ENCODE results near the gene VASN. TPM values are rescaled to one million over a fixed set of nuclear protein-coding genes. Genes with fewer than 3 reads are reported as not detected.

Gene VASN
- total RNA-seq, 2 experiments from 2014 or later: not detected

GRCh38 chr16:4395055-4395726, 23.5 kb downstream of the VASN start:
- Histone ChIP-seq H3K36me3 (ENCODE audit: insufficient read depth, low read length) (peaks cover 78% of the 10 kb centered on the region), H3K9me3 (ENCODE audit: low read length) (no peaks in the 10 kb centered on the region), H3K27ac (ENCODE audit: low read depth, low read length, poor library complexity, severe bottlenecking) (no peak overlapping the region), H3K4me2 (ENCODE audit: low read length) (no peak overlapping the region), H3K9me2 (ENCODE audit: insufficient read depth, low read length) (no peaks in the 10 kb centered on the region), H2AFZ (ENCODE audit: low read length) (no peak overlapping the region), H3K4me1 (ENCODE audit: insufficient read depth, low read length, poor library complexity, severe bottlenecking) (peaks cover 7% of the 10 kb centered on the region), H4K20me1 (ENCODE audit: insufficient read depth, low read length) (no peaks in the 10 kb centered on the region), H3K4me3 (ENCODE audit: low read depth, low read length, poor library complexity, severe bottlenecking) (no peak overlapping the region), H3K79me2 (ENCODE audit: insufficient read depth, low read depth, low read length) (no peaks in the 10 kb centered on the region)
- no peak for DNase-seq (ENCODE audit: low spot score)
- TF ChIP-seq, protein P1, sequence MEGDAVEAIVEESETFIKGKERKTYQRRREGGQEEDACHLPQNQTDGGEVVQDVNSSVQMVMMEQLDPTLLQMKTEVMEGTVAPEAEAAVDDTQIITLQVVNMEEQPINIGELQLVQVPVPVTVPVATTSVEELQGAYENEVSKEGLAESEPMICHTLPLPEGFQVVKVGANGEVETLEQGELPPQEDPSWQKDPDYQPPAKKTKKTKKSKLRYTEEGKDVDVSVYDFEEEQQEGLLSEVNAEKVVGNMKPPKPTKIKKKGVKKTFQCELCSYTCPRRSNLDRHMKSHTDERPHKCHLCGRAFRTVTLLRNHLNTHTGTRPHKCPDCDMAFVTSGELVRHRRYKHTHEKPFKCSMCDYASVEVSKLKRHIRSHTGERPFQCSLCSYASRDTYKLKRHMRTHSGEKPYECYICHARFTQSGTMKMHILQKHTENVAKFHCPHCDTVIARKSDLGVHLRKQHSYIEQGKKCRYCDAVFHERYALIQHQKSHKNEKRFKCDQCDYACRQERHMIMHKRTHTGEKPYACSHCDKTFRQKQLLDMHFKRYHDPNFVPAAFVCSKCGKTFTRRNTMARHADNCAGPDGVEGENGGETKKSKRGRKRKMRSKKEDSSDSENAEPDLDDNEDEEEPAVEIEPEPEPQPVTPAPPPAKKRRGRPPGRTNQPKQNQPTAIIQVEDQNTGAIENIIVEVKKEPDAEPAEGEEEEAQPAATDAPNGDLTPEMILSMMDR (conservative IDR thresholded peaks at IDR 0.05; ENCODE audit: low read length): no peak
- TF ChIP-seq EZH2phosphoT487 (IDR thresholded peaks at IDR 0.05; ENCODE audit: borderline replicate concordance, low read depth, low read length): no peak
- POLR2A ChIA-PET: interaction anchor here (0.6 kb wide), 1 partner anchor 18 kb away, joined by 3 read pairs; no protein-coding TSS in a partner anchor
- no TSS peak for BruUV-seq (replicated peaks)
- CTCF ChIA-PET (ENCODE audit: unreplicated experiment): no interaction called here
- intact Hi-C loops (cut with micrococcal nuclease; ENCODE audit: unreplicated experiment): no loop called here

- H3K4me1 ChIP-seq (ENCODE audit: insufficient read depth, low read length, poor library complexity, severe bottlenecking): no peaks in the 10 kb centered on the region
- H3K36me3 ChIP-seq (ENCODE audit: insufficient read depth, low read length): peaks cover 86% of the 10 kb centered on the region
- no peaks in the 10 kb centered on the region for H4K20me1 ChIP-seq (ENCODE audit: insufficient read depth, low read length)
- intact Hi-C loops (cut with micrococcal nuclease; ENCODE audit: unreplicated experiment): no loop called here
- ChIA-PET POLR2A (interaction anchor here (0.6 kb wide), 1 partner anchor 107 kb away, joined by 3 read pairs; no protein-coding TSS in a partner anchor), CTCF (ENCODE audit: unreplicated experiment) (interaction anchor here (1.0 kb wide), 1 partner anchor 17 kb away, joined by 3 read pairs; the partner anchor contains the start of gene CORO7)
- no TSS peak for BruUV-seq (replicated peaks)
- no peak overlapping the region for H3K4me3 ChIP-seq (ENCODE audit: low read depth, low read length, poor library complexity, severe bottlenecking)
- no peak for DNase-seq (ENCODE audit: low spot score)
- H3K4me2 ChIP-seq (ENCODE audit: low read length): no peak overlapping the region
- no peaks in the 10 kb centered on the region for H3K9me3 ChIP-seq (ENCODE audit: low read length)
- H3K79me2 ChIP-seq (ENCODE audit: insufficient read depth, low read depth, low read length): no peaks in the 10 kb centered on the region
- no peak overlapping the region for H3K27ac ChIP-seq (ENCODE audit: low read depth, low read length, poor library complexity, severe bottlenecking)
- no peak for TF ChIP-seq EZH2phosphoT487 (IDR thresholded peaks at IDR 0.05; ENCODE audit: borderline replicate concordance, low read depth, low read length)
- TF ChIP-seq, protein P1 (conservative IDR thresholded peaks at IDR 0.05; ENCODE audit: low read length): no peak
- H2AFZ ChIP-seq (ENCODE audit: low read length): no peak overlapping the region
- H3K9me2 ChIP-seq (ENCODE audit: insufficient read depth, low read length): no peaks in the 10 kb centered on the region
Observed at GRCh38 chr16:4399001-4399730, 27.5 kb downstream of the VASN start.

DNA sequence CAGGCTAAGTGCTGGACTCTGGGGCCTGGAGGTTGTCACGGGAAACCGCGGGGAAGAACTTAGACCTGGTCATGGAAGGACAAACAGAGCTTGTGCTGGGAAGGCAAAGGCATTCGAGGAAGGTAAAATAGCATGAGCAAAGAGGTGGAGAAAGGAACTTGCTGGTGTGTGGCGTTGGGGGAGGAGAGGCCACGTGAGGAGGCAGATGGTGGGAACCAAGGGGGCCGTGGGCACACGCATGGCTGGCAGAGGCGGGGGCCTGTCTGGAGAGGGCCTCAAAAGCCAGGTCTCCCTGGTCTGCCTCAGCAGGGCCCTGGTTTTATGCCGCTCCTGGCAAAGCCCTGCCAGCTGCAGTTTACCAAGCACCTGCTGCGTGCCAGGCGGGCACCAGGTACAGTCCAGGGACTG, 29.4 kb downstream of the VASN start:
- Histone ChIP-seq H3K4me1 (ENCODE audit: insufficient read depth, low read length, poor library complexity, severe bottlenecking) (no peaks in the 10 kb centered on the region), H3K79me2 (ENCODE audit: insufficient read depth, low read depth, low read length) (no peaks in the 10 kb centered on the region), H3K9me3 (ENCODE audit: low read length) (no peaks in the 10 kb centered on the region), H3K9me2 (ENCODE audit: insufficient read depth, low read length) (no peaks in the 10 kb centered on the region), H3K4me3 (ENCODE audit: low read depth, low read length, poor library complexity, severe bottlenecking) (no peak overlapping the region), H3K4me2 (ENCODE audit: low read length) (no peak overlapping the region), H3K27ac (ENCODE audit: low read depth, low read length, poor library complexity, severe bottlenecking) (no peak overlapping the region), H3K36me3 (ENCODE audit: insufficient read depth, low read length) (peaks cover 87% of the 10 kb centered on the region), H4K20me1 (ENCODE audit: insufficient read depth, low read length) (no peaks in the 10 kb centered on the region), H2AFZ (ENCODE audit: low read length) (no peak overlapping the region)
- TF ChIP-seq, protein P1 (conservative IDR thresholded peaks at IDR 0.05; ENCODE audit: low read length): no peak
- no peak for TF ChIP-seq EZH2phosphoT487 (IDR thresholded peaks at IDR 0.05; ENCODE audit: borderline replicate concordance, low read depth, low read length)
- POLR2A ChIA-PET: no interaction called here
- DNase-seq (ENCODE audit: low spot score): no peak
- no TSS peak for BruUV-seq (replicated peaks)
- CTCF ChIA-PET (ENCODE audit: unreplicated experiment): no interaction called here
- intact Hi-C loops (cut with micrococcal nuclease; ENCODE audit: unreplicated experiment): loop anchor here (5.0 kb wide), 1 partner anchor 114 kb away; no protein-coding TSS in a partner anchor
